ENCODE results near the gene SLC4A4.

The SLC4A4 gene

GRCh38 chr4:71602289-71602900 is 263.6 kb downstream of the SLC4A4 start:
- no peak for DNase-seq (ENCODE audit: low spot score)

DNA sequence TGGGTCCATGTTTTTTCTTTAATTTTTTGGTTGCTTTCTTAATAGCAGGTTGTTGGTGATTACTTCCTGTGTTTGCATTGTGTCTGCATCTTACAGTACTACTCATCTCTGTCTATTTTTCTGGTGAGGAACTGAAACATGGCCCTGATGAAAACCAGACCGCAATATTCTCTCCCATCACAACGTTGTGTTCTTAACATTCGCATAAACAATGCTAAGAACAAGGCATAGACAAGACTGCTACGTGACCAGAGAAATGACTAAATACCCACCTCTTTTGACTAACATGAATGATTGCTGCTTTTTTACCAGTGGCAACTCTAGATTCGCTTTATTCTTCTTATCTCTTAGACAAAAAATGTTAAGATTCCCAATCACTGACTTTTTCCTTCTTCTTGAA is 266.0 kb downstream of the SLC4A4 start:
- no peak for DNase-seq (ENCODE audit: low spot score)

DNA sequence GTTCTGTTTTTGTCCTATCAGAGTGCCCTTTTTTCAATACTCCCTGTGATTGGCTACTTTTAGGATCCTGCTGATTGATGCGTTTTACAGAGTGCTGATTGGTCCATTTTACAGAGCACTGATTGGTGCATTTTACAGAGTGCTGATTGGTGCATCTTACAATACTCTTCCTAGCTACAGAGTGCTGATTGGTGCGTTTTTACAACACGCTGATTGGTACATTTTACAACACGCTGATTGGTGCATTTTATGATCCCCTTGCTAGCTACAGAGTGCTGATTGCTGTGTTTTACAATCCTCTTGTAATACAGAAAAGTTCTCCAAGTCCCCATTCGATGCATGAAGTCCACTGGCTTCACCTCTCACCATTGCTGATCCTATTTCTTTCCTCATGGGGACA is 268.3 kb downstream of the SLC4A4 start:
- DNase-seq (ENCODE audit: low spot score): no peak

- DNase-seq (ENCODE audit: low spot score): no peak
Measured at GRCh38 chr4:71607780-71608677, 269.2 kb downstream of the SLC4A4 start.

GRCh38 chr4:71608678-71609071 is 269.9 kb downstream of the SLC4A4 start:
- DNase-seq (ENCODE audit: low spot score): no peak

- DNase-seq (ENCODE audit: low spot score): no peak
Measured at GRCh38 chr4:71609167-71609566, 270.3 kb downstream of the SLC4A4 start.

GRCh38 chr4:71609651-71610050 is 270.8 kb downstream of the SLC4A4 start:
- no peak for DNase-seq (ENCODE audit: low spot score)

GRCh38 chr4:71614621-71615020 is 275.8 kb downstream of the SLC4A4 start:
- no peak for DNase-seq (ENCODE audit: low spot score)

- no peak for DNase-seq (ENCODE audit: low spot score)
Measured at GRCh38 chr4:71616168-71616811, 277.5 kb downstream of the SLC4A4 start.
